Right cardiac atrium (tissue), 5 donors: Measurements from ENCODE around the gene BCL2L11. TPM values are rescaled to one million over a fixed set of nuclear protein-coding genes. Genes with fewer than 3 reads are reported as not detected.
A peak's percentile ranks its signal among the peaks of the same experiment; 100 is the strongest.

Source experiments
- ATAC-seq, 2 donors: fragments of 200-7000 bp; cut with Tn5 transposase; one replicate each; pipeline versions ENCODE4 v1.8.0 to v1.9.1; 2020; ENCODE audit warnings: moderate library complexity in 2 of 2, mild to moderate bottlenecking in 1 of 2
- DNase-seq, 3 donors: peaks; one replicate each; pipeline ENCODE4 v3.0.0-alpha.2; 2020
- H3K27ac ChIP-seq: one replicate; pipeline ENCODE4 v1.5.1; 2013; ENCODE audit warnings: mild to moderate bottlenecking, low read length, control low read depth, moderate library complexity
- H3K27me3 ChIP-seq: one replicate; pipeline ENCODE4 v1.6.1; 2013; ENCODE audit not compliant: control insufficient read depth, insufficient read depth
- H3K4me1 ChIP-seq: one replicate; pipeline ENCODE4 v1.6.1; 2013; ENCODE audit warnings: low read length; ENCODE audit not compliant: control insufficient read depth, insufficient read depth
- H3K4me3 ChIP-seq: one replicate; pipeline ENCODE4 v1.5.1; 2013; ENCODE audit warnings: low read length, control low read depth
- H3K9me3 ChIP-seq: one replicate; pipeline ENCODE4 v1.6.1; 2013; ENCODE audit warnings: low read length; ENCODE audit not compliant: control insufficient read depth
- WGBS: extraction: QIAGEN DNeasy Blood & Tissue Kit; methylation state at CpG from one replicate; pipeline ENCODE4 v1.1.7; 2013; 5-methylcytosine and 5-hydroxymethylcytosine counted together
- intact Hi-C, 4 donors: fragments of 100-400 bp; cut with DNase I; formaldehyde crosslinking; loops; one replicate each; pipeline versions ENCODE4 v1.11.0 to v1.14.0; 2022 to 2023
- polyA plus RNA-seq: library from polyadenylated mRNA; stranded (reverse); fragments of 200-250 nt; gene quantifications from one replicate; pipeline ENCODE4 v1.2.3, GENCODE V29; 2013
- total RNA-seq, 4 donors: library from RNA; stranded (reverse); fragmentation: NEBNext Ultra II Directional; extraction: Animal tissue kit (Norgen Biotek cat#: 25700); gene quantifications; one replicate each; pipeline ENCODE4 v1.2.1, GENCODE V29; 2021
- donor health status: healthy with polysubstance abuse.
- donor health status: DM: no; HTN: yes; CAD: no.
- donor health status: DM: no; HTN: no; CAD: no.
- donor health status: DM: no; HTN: yes; CAD: no; lungs with severe emphysema.
- donor health status: DM: yes; HTN: yes; CAD: no.

Gene BCL2L11
- total and polyA plus RNA-seq, 5 donors, result 6.2 to 21.7 (median 15.7) TPM

DNA sequence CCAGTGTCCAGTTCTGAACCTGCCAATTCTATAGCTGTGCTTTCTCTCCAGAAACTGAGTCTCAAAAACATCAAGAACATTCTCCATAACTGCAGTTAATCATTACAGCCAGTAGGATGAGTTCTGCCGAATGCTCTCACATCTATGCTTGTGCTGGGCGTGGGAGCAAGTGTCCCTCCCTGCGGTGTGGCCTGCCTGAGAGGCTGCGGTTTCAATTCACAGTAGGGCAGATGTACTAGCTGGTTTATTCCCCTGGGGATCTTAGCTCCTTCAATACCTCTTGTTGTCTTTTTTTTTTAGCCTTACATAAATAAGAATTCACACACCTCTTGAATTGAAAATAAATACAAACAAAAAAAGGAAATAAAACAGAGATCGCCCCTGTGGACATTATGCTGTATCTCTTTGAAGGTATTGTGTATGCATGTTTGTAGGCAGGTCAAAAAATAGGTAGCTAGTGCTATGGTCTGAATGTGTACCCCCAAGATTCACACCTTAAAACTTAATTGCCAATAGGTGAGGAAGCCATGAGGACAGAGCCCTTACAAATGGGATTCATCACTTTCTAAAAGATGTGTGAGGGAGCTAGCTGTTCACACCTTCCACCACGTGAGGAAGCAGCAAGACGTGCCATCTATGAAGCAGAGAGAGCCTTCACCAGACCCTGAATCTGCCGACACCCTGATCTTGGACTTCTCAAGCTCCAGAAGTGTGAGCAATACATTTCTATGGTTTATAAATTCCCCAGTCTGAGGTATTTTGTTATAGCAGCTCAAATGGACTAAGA lies 74.3 kb downstream of the BCL2L11 start:
- H3K27ac ChIP-seq, result no peak overlapping the region
- H3K27me3 ChIP-seq, result no peaks in the 10 kb centered on the region
- H3K9me3 ChIP-seq, result no peaks in the 10 kb centered on the region
- ATAC-seq (no peak), DNase-seq (no peak)
- H3K4me3 ChIP-seq, result no peak overlapping the region
- H3K4me1 ChIP-seq, result no peaks in the 10 kb centered on the region
- 93% methylated on average over 8 of the region's 8 CpGs for WGBS
- intact Hi-C loops, result no loop called here

DNA sequence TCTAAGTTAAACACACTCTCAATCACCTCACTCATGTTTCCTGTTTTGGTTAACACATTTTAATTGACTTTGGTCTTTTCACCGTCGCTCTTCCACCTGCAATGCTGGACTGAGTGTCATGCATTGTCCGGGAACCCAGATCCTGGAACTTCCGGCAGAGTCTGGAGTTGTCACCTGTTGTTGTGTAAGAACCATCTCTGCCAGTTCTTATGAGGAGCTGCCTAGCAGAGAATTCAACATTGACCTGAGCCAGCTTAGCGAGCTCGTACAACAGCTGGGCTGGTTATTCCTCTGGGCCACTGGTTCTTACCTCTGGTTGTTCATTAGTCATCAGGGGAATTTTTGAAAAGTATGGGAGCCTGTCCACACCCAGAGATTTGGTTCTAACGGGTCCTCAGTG lies 75.7 kb downstream of the BCL2L11 start:
- Histone ChIP-seq H3K27me3 (no peaks in the 10 kb centered on the region), H3K27ac (no peak overlapping the region), H3K9me3 (no peaks in the 10 kb centered on the region), H3K4me3 (no peak overlapping the region), H3K4me1 (no peaks in the 10 kb centered on the region)
- DNase-seq (no peak), ATAC-seq (no peak)
- 74% methylated on average over 7 of the region's 7 CpGs for WGBS
- intact Hi-C loops, result no loop called here

DNA sequence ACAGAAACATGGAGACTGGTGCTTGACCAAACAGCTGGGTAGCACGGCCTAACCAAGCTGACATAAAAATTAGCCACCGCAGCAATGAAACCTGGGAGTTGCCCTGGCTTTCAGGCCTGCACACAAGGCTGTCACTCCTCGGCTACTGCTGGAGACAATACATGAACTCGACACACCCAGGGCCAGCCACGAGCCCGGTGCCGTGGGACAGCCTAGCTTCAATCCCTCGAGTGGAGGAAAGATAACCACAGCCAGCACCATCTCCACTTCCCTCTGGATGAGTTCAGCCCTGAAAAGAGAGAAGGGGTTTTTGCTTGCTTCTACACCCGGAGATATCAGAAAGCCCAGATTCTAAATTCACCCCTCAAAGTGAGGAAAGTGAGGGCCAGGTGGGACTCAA lies 78.0 kb downstream of the BCL2L11 start:
- intact Hi-C loops, result no loop called here
- ATAC-seq (no peak), DNase-seq (no peak)
- no peaks in the 10 kb centered on the region for H3K4me1 ChIP-seq
- H3K9me3 ChIP-seq, result no peaks in the 10 kb centered on the region
- H3K27ac ChIP-seq, result no peak overlapping the region
- H3K27me3 ChIP-seq, result no peaks in the 10 kb centered on the region
- H3K4me3 ChIP-seq, result no peak overlapping the region
- 92% methylated on average over 9 of the region's 9 CpGs for WGBS

DNA sequence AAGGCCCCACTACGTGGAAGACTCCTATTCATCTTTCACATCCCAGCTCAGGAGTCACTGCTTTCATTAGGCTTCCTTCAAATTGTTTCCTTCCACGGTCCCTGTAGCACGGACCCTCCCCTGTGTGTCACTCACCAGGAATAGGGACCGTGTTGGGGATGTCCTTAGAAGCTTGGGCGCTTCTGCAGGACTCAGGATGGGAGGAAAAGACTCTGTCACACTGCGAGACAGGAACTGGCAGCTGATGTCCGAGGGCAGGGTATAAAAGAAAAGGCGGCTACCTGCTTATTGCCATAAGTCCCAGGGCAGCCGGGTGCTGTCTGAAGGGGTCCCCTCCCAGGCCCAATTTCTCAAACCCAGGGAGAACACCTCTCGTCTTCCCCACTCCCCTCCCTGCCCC lies 79.1 kb downstream of the BCL2L11 start:
- DNase-seq (no peak), ATAC-seq (no peak)
- H3K27ac ChIP-seq, result no peak overlapping the region
- H3K9me3 ChIP-seq, result no peaks in the 10 kb centered on the region
- no peak overlapping the region for H3K4me3 ChIP-seq
- WGBS, result 92% methylated on average over 10 of the region's 10 CpGs
- intact Hi-C loops, result no loop called here
- no peaks in the 10 kb centered on the region for H3K27me3 ChIP-seq
- H3K4me1 ChIP-seq, result no peaks in the 10 kb centered on the region

DNA sequence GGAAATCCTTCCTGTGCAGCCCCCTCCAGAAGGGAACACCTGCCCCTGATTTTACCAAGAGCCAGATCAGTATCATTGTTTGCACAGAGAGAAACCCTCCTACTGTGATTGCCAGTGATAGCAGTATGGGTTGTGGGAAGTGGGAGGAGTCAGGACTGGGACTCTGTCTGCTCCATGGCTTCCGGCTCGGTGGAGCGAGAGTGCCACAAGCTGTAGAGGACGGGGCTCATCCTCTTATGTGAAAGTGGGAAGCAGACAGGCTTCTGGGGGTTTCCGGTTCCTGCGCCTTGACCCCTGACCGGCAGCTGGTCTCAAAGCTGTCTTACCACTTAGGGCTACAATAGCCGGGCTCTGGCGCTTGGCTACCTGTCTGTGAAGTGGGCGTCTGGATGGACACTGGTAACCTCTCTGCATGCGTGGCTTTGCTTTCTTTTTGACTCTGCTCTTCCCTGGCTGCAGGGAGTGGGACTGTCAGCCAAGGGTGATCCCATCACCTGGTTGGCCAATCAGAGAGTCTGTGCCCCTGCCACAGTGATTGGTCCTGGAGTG lies 79.7 kb downstream of the BCL2L11 start:
- H3K4me1 ChIP-seq, result no peaks in the 10 kb centered on the region
- no peak overlapping the region for H3K27ac ChIP-seq
- intact Hi-C loops, result no loop called here
- DNase-seq (no peak), ATAC-seq (peak in 1 of 2 donors; percentile 31)
- H3K4me3 ChIP-seq, result no peak overlapping the region
- no peaks in the 10 kb centered on the region for H3K27me3 ChIP-seq
- H3K9me3 ChIP-seq, result no peaks in the 10 kb centered on the region
- WGBS, result 85% methylated on average over 11 of the region's 11 CpGs

DNA sequence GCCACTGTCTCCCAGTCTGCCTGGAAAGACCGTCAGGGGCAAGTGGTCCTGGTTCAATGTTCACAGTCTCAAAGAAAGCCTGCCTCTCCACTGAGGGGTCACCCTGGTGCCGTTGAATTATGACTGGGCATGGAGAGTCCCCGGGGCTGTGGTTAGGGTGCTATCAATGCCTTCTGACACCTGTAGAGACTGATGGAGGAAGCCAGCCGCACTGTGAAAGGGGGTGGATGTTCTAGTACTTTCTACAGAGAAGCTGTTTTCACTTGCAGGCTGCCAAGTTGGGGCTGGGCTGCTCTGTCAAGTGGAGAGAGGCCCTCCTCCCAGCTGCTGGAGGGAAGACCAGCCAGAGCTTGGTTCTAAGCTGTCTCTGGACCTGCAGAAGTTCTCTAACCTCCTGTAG lies 80.5 kb downstream of the BCL2L11 start:
- WGBS, result 84% methylated on average over 4 of the region's 4 CpGs
- intact Hi-C loops, result no loop called here

DNA sequence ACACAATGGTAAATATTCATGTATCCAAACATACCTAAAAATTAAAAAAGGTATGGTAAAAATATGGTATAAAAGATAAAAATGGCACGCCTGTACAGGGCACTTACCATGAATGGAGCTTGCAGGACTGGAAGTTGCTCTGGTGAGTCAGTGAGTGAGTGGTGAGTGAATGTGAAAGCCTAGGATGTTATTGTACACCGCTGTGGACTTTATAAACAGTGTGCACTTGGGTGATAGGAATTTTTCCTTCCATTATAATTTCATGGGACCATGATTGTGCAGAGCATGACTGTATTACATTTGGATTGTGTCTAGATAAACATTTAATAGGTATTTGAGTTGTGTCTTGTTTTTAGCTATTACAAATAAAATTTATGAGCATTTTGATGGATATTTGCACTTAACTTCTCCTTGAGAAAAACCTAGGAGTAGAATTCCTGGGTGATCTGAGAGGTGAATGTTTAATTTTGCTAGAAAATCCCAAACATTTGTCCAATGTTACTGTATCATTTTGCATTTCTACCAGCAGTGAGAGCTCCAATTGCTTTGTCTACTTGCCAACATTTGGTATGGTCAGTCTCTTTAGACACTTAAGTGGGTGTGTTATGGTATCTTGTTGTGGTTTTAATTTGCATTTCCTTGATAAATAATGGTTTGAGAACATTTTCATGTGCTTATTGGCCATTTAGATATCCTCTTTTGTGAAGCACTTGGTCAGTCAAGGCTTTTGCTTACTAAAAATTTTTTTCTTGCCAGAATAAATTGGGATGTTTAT lies 81.7 kb downstream of the BCL2L11 start:
- DNase-seq (no peak), ATAC-seq (no peak)
- Histone ChIP-seq H3K4me3 (no peak overlapping the region), H3K4me1 (no peaks in the 10 kb centered on the region), H3K27ac (no peak overlapping the region), H3K9me3 (no peaks in the 10 kb centered on the region), H3K27me3 (no peaks in the 10 kb centered on the region)
- 88% methylated on average over 2 of the region's 2 CpGs for WGBS
- intact Hi-C loops, result no loop called here

More for the DNA sequence above, 80.5 kb downstream of the BCL2L11 start:
- no peak for DNase-seq
- Histone ChIP-seq H3K4me3 (no peak overlapping the region), H3K9me3 (no peaks in the 10 kb centered on the region), H3K4me1 (no peaks in the 10 kb centered on the region), H3K27me3 (no peaks in the 10 kb centered on the region), H3K27ac (no peak overlapping the region)
- no peak for ATAC-seq

DNA sequence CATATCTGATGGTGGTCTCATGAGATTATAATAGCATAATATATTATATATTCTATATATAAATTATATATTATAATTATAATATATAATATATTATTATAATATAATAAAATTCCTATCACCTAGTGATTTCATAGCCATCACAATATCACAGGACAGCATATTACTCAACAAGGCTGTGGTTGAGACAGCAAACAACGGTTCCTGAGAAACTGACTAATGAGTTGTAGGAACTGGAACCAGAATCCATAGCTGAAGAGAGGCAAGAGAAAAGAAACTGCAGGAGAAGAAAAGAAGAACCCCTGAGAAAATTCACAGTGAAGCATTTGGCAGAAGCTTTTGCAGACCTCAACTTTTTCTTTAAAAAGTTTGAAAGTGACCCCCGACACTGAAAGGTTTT lies 84.0 kb downstream of the BCL2L11 start:
- H3K4me1 ChIP-seq, result no peaks in the 10 kb centered on the region

DNA sequence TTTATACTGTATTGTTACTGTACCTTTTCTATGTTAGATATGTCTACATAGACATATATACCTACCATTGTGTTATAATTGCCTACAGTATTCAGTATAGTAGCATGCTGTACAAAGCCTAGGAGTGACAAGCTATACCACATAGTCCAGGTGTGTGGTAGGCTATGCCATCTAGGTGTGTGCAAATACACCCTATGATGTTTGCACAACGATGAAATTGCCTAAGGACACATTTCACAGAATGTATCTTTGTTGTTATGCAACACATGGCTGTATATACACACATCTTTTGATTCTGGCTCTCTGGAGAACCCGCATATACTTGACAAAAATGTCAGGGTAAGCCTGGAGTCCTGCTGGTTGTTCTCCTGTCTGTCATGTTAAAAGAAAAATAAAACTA lies 85.1 kb downstream of the BCL2L11 start:
- no peak overlapping the region for H3K27ac ChIP-seq
- intact Hi-C loops, result no loop called here
- ATAC-seq (no peak), DNase-seq (no peak)
- no peak overlapping the region for H3K4me3 ChIP-seq
- no peaks in the 10 kb centered on the region for H3K4me1 ChIP-seq
- 86% methylated on average over 2 of the region's 2 CpGs for WGBS
- no peaks in the 10 kb centered on the region for H3K27me3 ChIP-seq
- H3K9me3 ChIP-seq, result no peaks in the 10 kb centered on the region

More for the DNA sequence above, 84.0 kb downstream of the BCL2L11 start:
- no peak for ATAC-seq
- no peaks in the 10 kb centered on the region for H3K9me3 ChIP-seq
- no peak for DNase-seq
- intact Hi-C loops, result no loop called here
- H3K27ac ChIP-seq, result no peak overlapping the region
- no peak overlapping the region for H3K4me3 ChIP-seq
- 92% methylated on average over 2 of the region's 2 CpGs for WGBS
- H3K27me3 ChIP-seq, result no peaks in the 10 kb centered on the region

DNA sequence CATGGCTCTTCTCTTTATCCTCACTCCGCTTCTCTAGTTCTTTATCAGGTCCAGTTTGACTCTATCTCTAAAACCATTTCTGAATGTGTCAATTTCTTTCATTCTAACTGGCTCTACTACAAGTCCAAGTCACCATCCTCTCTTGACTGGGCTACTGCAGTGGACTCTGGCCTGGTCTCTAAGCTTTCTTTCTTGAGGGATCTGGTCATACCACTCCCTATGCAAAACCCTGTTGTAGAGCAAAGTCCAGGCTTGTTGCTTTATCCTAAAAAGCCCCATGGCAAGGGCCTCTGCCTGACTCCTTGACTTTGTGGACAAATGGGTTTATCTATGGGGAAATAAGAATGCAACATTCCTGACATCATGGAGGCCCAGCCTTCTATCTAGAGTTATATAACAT lies 87.1 kb downstream of the BCL2L11 start:
- no peak for DNase-seq
- no peaks in the 10 kb centered on the region for H3K4me1 ChIP-seq
- ATAC-seq, result no peak
- intact Hi-C loops, result no loop called here
- no peaks in the 10 kb centered on the region for H3K27me3 ChIP-seq
- 99% methylated on average over 1 of the region's 1 CpG for WGBS
- H3K27ac ChIP-seq, result no peak overlapping the region
- no peak overlapping the region for H3K4me3 ChIP-seq
- no peaks in the 10 kb centered on the region for H3K9me3 ChIP-seq

DNA sequence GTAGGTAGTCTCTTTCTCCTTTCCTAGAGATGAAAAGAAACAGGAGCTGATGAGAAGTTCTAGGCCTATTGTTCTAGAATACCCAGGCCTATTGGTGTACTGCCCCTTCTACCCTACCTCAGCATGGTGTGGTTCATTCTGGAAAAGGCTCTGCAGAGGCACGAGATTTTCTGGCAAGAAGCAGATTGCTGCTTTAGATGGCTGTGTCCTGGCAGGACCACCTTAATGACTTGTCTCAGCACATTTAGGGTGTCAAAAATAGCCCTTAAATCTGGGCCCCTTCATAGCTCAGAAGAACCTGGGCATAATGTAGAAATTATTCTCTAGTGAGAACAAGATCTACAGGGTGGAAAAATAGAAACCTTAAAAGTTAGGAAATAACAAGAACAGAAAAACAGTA lies 87.9 kb downstream of the BCL2L11 start:
- H3K27ac ChIP-seq, result no peak overlapping the region
- WGBS, result 73% methylated on average over 1 of the region's 1 CpG
- H3K27me3 ChIP-seq, result no peaks in the 10 kb centered on the region
- no peak overlapping the region for H3K4me3 ChIP-seq
- intact Hi-C loops, result no loop called here
- DNase-seq (no peak), ATAC-seq (no peak)
- H3K9me3 ChIP-seq, result no peaks in the 10 kb centered on the region
- no peaks in the 10 kb centered on the region for H3K4me1 ChIP-seq
